G401.6 (cell line): Measurements from ENCODE around the gene ISOC1.

Source experiments
- FAIRE-seq: peaks from 2 replicates; lab custom pipeline; 2012; peaks lifted over from hg19 to GRCh38; lab: Jason Lieb, UNC

The ISOC1 gene

DNA sequence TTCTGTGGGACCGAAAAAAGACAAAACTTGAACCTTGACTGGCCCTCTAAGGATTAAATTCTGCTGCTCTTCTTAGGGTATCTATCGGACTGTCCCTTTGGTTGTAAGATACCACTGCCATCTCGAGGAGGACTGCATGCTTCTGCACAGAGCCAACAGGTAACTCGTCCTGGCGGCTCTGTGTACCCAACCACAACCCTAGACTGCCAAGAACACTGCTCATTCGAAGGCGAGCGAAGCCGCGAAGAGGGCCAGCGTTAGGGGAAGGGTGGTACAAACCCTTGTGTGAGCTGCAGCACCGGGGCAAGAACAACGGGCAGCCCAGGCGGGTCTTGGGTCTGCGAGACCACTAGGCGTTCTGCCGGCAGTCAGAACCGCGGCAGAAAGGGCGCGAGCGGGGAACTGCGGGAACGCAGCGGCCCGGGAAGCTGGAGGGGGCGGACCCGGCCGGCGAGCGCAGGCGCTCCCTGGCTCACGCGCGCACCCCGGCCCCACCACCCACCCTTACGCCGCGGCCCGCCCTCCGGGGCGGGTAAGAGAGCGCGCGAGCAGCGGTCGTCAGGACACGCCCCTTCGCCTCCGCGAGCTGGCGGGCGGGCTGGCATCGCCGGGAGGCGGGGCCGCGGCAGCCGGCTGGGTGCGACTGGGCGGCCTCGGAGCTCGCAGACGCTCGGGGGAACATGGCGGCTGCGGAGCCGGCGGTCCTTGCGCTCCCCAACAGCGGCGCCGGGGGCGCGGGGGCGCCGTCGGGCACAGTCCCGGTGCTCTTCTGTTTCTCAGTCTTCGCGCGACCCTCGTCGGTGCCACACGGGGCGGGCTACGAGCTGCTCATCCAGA lies at the start of gene ISOC1:
ISOC1 (plus strand) TSS at position 663 of the 837 bp plus-strand sequence; CDS start at position 681, 18 bp downstream.
- no peak for FAIRE-seq

DNA sequence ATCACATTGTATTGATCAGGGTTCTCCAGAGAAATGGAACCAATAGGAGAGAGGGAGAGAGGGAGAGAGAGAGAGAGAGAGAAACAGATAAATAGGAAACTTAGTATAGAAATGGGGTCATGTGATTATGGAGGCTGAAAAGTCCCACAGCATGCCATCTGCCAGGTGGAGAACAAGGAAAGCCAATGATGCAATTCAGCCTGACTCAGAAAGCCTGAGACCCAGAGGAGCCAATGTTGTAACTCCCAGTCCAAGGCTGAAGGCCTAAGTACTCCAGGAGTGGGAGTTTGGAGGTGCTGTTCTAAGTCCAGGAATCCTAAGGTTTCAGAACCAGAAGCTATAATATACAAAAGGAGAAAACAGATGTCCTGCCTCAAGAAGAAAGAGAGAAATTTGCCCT lies 48.4 kb upstream of the ISOC1 start:
- no peak for FAIRE-seq

DNA sequence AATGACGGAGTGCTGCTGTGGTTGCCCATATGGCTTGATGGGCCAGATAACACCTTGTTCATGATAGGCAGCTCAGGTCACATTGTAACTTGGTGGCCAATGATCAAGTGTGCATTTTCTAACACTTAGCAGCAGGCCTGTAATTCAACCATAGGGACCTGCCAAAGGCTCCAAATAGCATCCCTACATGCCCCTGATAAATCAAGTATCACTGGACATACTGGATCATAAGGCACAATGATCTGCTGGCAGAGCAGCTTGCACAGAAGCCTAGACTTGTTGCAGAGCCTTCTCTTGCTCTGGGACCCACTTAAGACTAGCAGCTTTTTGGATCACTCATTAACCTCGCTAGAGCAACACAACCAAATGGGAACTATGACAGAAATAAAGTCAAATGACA lies 46.0 kb upstream of the ISOC1 start:
- FAIRE-seq: no peak

DNA sequence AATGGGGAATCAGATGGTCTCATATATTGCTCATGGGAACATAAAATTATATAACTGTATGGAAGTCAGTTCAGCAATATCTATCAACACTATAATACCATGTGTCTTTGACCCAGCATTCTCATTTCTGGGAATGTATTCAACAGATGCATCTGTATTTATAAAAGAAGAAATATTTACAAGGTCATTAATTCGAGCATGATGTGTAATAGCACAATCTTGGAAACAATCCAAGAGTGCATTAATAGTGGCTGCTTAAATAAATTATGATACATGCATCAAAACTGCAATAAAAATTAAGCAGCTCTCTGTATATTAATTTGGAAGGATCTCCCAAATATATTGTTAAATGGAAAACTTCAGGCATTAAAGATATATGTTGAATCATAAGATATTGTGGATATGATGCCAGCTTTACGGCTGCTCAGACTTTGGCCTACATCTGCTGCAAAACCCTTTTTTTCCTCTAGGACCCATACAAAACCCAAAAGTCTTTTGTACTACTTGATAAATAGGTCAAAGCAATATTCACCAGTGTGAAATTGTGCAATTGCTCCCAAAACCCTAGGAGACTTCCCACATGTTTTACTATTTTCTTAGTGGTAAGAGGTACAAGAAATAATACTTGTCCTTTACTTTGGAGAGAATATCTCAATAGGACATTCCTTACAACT lies 45.3 kb upstream of the ISOC1 start:
- FAIRE-seq: no peak

DNA sequence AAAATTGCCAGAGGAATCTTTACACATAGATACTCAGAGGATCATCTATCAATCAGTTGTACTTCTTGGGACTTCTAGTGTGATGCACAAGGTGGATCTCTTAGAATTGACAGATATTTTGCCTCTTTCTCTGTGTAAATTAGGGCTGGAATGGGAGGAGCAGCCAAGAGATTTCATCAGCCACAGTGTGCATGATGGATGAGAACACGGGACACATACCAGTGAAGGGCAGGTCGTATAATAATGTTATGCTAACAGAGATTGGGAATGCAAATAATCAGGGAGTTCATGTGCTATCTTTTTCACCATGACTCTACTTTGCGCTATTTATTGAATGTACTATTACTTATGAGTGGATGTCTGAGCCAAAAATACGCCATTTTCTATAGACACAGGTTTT lies 43.3 kb upstream of the ISOC1 start:
- FAIRE-seq: no peak

DNA sequence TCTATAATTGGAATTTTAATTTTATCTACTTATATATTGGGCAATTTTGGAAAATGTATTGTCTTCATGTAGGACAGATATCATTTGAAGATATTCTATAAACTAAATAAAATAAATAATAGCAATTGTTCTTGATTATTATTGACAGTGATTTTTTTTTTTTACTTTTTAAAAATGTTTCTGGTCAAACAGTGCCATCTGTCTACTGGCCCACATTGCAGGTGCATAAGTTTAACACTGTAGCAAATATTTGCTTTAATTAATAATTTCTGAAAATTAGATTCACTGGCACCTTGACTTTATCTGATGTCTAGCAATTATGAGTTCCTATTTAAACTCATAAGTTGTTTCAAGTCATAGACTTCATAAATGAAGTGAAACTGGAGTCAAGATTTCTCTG lies 41.1 kb upstream of the ISOC1 start:
- no peak for FAIRE-seq

DNA sequence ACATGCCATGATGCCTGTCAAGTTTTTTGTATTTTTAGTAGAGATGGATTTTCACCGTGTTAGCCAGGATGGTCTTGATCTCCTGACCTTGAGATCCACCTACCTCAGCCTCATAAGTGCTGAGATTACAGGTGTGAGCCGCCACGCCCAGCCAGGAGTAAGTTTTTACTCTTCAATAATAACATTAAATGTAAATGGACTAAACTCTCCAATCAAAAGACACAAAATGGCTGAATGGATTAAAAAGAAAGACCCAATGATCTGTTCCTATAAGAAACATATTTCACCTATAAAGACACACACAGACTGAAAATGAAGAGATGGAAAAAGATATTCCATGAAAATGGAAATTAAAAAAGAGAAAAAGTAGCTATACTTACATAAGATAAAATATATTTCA lies 37.2 kb upstream of the ISOC1 start:
- no peak for FAIRE-seq

DNA sequence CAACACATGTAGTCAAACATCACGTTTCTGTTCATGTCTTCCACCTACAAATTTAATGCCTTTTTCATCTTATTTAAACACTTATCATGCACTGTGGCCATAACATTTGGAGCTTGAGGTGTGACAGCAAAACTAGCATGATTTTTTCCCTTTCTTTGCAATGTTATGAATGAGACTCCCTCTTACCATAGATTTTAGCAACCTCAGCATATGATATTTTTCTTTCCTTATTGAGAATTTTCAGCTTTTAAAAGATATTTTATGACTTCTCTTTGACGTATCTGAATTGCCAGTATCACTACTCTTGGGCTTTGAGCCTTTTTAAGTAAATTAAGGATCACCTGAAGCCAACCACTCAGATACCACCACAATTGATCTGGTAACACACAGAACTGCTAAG lies 32.7 kb upstream of the ISOC1 start:
- no peak for FAIRE-seq

DNA sequence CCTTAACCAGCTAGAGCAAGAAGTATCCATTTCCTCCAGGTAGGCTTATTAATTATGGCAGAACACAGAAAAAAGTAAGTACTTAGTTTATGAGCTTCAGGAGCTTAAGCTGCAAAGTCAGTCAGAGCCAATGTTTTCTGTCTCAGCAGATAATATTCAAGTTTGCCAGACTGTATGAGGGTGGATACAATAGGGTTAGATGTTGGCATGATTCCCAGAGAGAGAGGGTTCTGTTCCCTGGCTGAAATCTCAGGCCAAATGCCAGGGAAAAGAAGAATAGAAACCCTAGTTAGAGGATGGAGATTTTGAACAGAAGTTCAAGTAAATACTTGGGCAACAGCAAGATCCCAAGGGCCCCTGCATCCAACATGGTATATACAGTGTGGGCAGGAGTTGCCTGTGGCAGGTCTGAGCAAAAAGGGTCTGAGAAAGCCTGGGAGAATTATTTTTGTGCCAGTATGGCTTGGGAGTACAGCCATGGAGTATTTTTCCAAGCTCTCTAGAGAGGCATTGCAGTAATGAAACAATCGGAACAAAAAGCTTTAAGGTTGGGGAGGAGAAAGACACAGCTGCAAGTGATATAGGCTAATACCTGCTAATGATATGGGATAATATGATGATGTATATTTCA lies 31.0 kb upstream of the ISOC1 start:
- FAIRE-seq: no peak

DNA sequence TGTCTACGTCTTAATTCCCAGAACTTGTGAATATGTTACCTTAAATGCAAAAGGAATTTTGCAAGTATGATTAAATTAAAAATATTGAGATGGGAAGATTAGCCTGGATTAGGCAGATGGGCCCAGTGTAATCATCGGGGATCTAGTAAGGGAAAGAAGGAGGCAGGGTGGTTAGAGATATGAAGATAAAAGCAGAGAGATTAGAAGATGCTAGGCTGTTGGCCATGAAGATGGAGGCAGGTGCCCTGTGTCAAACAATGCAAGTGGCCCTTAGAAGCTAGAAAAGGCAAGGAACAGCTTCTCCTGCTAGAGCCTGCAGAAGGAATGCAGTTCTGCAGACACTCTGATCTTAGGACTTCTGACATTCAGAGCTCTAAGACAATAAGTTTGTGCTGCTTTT lies 28.8 kb upstream of the ISOC1 start:
- no peak for FAIRE-seq

DNA sequence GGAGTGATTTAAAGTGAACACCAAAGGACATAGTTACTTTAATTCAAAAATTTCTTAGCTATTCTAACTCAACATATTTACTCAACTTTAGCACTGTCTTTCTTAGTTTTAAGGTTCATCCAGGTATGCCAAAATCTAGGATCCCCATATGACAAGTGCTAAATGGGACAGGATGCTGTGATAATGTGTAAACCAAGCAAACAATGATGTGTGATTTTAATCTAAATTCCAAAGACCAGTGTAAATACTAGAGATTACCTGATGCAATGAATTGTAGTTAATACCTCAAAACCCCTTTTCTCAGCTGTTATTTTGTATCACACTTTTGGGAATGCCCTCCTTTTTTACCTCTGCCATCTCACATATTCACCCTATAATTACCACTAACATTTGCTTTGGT lies 26.8 kb upstream of the ISOC1 start:
- no peak for FAIRE-seq

DNA sequence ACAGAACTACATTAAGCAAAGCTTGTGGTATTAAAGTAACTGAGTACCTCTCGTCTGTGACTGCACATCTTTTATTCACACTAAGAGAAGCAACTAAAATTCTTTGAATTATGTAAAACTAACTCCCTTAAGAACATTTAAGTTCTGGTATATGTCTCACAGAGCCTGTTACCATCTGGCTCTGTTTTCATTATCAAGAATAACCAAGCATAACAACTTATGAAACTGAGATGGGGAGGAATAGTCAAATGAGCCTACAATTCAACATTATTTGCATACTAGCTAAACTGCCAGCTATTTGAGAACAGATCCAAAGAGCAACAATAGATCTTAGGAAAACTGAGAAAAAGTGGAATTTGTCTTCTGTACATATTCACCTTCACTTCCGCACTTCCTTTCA lies 25.3 kb upstream of the ISOC1 start:
- no peak for FAIRE-seq

DNA sequence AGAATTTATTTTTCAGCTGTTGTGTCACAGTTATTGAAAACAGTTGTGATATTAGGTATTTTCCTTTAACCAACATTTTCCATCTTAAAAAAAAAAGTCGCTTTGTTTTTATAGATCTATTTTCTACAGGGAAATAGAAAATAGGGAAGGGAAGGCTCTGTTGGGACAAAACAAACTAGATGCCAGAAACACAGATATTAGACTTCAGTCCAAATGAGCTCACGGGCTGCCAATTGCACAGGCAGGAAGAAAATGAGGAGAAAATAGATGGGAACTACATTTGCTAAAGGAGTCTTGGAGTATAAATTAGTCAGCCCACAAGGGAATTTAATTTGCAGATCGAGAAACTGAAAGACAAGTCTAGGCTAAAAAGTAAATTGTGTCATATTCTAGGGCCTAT lies 21.4 kb upstream of the ISOC1 start:
- FAIRE-seq: no peak

DNA sequence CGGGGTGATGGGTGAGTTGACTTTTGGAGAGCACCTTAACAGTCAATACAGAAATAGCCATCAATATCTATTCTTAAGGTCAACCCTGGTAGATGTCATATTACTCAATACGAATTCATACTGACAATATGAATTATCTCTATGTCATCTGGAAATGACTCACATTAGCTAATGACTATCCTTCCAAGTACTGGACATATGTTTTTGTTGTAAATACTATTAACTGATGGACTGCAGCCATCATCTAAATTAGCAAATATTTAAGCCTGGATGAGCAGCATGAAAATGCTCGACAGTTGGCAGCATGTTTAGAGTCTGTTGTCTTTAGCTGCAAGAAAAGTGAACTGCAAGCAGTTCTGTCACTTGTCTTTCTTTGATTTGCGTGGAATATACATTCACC lies 19.6 kb upstream of the ISOC1 start:
- no peak for FAIRE-seq

DNA sequence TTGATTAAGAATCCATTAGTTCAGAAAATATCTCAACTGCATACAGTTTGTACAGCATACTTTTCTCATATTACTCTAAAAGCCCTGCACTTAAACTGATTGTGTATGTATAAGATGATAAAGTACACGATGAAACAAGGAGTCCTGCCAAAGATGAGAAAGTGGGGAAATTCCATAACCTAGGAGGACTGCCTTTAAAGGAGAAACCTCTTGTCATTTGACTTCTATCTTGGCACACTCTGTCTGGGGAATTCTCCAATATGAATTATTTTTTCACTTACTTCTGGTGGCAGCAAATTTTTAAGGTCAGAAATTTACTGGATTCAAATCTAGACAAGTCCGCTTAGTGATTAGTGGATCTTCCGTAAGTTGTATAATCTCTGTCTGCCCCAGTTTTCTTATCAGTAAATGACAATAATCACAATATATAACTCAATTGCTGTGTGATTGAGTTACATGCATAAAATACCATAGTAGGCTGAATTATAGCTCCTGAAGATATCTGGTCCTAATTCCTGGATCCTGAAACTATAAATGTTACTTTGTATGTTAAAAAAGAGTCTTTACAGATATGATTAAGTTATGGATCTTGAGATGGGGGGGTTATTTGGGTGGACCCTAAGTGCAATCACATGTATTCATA lies 17.0 kb upstream of the ISOC1 start:
- no peak for FAIRE-seq

DNA sequence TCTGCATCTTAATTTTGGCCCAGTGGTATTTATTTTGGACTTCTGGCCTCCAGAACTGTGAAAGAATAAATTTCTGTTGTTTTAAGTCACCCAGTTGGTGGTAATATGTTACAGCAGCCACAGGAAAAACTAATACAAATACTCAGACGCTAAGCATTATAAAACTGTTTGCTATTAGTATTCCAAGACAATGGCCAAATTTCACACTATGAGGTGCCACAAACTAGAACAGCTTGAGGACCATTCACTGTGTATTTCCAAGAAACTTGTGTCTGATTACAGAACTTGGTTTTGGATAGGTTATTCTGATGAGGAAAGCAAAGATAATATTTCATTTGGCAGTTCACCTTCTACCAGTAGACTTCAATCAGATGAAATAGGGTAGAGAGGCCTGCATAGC lies 16.3 kb upstream of the ISOC1 start:
- no peak for FAIRE-seq

DNA sequence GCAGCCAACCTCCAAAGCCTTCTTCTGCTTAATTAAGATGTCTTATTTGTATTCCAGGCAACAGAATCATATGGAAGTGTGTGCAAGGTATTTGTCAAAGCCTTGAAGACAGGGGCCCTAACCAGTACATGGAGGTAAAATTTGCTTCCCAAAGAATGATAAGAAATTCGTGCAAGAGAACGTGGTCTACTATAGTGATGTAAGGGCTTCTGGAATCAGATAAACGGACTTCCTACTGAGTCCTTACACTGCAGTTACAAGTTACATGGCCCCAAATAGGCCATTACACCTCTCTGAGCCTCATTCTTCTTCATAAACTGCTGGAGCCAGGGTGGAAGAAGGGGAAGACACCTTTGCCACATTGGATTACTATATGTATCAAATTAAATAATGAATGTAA lies 15.9 kb upstream of the ISOC1 start:
- no peak for FAIRE-seq

DNA sequence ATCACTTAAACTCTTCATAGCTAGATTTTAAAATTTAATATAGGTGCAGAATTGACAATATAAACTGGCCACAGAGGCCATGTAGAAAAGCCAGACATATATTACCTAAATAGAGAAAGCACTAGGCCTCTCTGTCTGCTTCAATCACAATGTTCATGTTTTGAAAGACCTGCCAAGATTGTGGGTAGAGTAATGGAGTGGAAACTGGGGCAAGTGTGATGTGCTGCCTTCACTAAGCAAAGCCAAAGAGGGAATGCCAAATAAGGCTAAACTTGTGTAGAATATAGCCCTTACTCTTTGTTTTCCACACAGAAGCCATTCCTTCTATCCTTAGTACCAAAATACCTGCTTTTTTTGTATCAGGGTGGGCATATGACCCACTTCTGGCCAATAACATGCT lies 15.1 kb upstream of the ISOC1 start:
- no peak for FAIRE-seq

DNA sequence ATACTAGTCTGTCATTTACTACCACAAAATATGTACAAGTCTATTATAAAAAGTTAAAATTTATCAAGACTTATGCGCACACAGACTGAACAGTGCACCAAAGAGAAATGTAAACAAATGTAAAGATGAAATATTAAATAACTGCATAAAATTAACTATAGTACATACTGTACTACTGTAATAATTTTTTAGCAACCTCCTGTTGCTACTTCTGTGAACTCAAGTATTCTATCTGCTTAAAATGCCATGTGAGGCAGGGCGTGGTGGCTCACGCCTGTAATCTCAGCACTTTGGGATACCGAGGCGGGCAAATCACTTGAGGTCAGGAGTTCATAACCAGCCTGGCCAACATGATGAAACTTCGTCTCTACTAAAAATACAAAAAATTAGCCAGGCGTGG lies 13.8 kb upstream of the ISOC1 start:
- no peak for FAIRE-seq

DNA sequence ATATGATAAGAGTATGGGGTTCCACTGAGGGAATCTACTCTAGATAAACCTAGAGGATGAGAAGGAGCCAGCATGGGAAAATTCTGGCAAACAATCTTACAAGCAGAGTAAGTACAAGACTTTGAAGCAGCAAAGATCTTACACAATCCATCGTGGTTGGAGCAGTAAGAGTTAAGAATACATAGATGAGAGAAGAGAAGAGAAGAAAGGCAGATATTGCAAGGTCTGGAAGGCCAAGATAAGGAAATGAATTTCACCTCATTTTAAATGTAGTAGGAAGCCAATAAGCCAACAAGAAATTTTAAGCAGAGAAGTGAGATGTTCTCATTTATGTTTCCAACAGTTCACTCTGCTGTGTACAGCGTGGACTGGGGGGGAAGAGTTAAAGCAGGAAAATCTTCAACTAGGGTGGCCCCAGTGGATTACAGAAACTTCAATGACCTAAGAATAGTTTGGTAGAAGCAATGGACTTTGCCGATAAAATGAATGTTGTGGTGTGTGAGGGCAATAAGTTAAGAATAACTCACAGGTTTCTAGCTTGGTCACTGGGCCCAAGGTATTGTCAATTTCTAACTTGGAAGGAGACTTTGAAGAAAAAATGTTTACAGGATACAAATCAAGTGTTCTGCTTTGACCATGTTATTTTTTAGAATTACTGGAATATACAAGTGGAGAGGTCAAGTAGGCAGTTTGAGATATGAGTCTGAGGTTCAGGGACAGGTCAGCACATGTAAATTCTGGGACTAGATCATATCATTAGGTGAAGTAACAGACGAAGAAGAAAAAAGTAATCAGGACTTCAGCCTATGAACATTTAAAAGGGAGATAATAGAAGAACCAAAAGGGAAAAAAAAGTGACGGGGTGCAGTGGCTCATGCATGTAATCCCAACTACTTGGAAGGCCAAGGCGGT lies 12.1 kb upstream of the ISOC1 start:
- FAIRE-seq: no peak

DNA sequence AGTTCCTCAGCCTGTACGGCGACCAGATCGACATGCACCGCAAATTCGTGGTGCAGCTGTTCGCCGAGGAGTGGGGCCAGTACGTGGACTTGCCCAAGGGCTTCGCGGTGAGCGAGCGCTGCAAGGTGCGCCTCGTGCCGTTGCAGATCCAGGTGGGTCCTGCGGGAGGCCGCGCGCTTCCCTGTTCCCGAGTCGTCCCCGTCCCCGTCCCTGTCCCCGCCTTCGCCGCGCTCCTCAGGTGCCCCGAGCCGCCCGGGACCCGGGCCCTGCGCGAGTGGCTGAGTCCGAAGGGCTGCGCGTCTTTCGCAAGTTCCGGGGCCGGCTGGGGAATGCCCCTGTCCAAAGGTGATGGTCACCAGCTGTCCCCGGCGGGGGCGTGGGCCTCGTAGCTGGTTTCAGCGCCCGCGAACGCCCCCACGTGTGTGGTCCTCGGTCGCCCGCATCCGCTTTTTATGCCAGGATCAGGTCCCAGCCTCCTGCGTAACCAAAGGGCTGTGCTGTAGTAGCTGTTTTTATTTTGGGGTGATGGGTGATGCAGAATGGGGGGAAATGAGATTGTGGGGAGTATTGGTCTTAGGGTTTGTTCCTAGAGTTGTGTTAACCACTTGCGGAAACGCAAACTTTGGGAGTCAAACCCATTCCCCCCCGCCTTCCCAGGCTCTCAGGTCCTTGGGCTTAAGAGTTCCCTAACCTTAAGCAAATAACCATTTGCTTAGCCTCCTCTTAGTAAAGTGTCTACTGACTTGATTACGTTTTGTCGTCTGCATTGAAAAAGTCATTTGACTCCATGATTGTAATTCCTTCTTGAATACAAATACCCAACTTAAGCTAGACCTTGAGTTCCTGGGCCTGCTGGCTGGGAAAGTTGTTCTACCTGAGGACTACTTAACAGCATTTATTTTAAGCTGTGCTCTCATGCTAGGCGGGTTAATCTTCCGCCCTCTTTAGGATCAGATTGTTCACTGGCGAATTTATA lies 663 bp downstream of the ISOC1 start:
- FAIRE-seq: no peak
